ENCODE results near the gene SH3BP5.

The SH3BP5 gene

DNA sequence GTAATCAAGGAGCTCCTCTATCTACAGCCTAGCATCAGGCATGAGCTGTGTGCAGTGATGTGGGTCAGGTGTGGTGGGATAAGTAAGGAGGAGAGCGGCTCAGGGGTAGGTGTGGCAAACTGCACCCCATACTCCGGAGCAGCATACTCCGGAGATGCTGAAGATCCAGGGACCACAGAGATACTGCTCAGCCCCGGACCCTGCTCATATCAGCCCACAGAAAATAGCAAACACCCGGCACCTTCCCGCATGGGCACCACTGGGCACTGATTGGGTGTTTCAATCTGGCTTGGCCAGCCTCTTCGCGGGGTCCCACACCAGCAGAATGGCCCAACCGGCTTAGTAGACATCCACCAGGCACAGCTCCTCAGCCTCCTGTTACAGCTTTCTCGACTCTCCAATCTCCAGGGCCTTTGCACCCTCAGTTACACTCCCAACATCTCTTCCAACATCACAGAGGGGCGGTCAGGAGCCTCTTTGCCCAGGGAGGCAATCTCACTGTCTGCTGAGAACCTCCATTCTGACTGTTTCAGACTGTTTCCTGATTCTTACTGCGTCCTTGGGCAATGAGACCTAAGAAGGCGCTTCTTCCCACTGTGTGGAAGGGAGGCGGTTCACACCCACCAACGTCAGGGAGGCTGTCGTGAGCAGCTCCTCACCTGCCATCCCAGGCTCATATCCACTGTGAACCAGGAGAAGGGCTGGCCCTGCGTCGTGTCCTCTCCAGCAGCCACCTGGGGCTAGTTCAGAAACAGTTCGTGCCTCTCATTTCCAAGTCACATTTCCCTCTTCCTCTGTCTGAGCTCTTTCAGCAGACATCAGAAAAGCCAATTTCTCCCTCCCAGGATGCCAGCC is 66.5 kb downstream of the SH3BP5 start:
- Histone ChIP-seq H3K9me3 (ENCODE audit: insufficient read depth, low read length) (no peaks in the 10 kb centered on the region), H3K4me3 (ENCODE audit: low read length) (no peak overlapping the region), H4K20me1 (ENCODE audit: insufficient read depth, low read length) (peaks cover 16% of the 10 kb centered on the region; the same call in 1 of the 2 replicates), H3K27me3 (ENCODE audit: low read depth, low read length) (no peaks in the 10 kb centered on the region), H3K9ac (ENCODE audit: low read length) (no peak overlapping the region), H3K4me2 (ENCODE audit: low read length) (no peak overlapping the region), H3K4me1 (ENCODE audit: low read length) (peaks cover 32% of the 10 kb centered on the region), H3K36me3 (replicated peaks; ENCODE audit: low read depth, low read length) (peaks cover 54% of the 10 kb centered on the region), H3K79me2 (ENCODE audit: low read length) (peaks cover 77% of the 10 kb centered on the region), H3K27ac (ENCODE audit: low read length) (no peak overlapping the region), H2AFZ (ENCODE audit: low read depth, low read length) (no peak overlapping the region)
- TF ChIP-seq, protein P1, sequence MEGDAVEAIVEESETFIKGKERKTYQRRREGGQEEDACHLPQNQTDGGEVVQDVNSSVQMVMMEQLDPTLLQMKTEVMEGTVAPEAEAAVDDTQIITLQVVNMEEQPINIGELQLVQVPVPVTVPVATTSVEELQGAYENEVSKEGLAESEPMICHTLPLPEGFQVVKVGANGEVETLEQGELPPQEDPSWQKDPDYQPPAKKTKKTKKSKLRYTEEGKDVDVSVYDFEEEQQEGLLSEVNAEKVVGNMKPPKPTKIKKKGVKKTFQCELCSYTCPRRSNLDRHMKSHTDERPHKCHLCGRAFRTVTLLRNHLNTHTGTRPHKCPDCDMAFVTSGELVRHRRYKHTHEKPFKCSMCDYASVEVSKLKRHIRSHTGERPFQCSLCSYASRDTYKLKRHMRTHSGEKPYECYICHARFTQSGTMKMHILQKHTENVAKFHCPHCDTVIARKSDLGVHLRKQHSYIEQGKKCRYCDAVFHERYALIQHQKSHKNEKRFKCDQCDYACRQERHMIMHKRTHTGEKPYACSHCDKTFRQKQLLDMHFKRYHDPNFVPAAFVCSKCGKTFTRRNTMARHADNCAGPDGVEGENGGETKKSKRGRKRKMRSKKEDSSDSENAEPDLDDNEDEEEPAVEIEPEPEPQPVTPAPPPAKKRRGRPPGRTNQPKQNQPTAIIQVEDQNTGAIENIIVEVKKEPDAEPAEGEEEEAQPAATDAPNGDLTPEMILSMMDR (IDR thresholded peaks at IDR 0.05; ENCODE audit: low read depth, low read length): no peak
- TF ChIP-seq EZH2phosphoT487 (IDR thresholded peaks at IDR 0.05; ENCODE audit: low read depth): no peak

DNA sequence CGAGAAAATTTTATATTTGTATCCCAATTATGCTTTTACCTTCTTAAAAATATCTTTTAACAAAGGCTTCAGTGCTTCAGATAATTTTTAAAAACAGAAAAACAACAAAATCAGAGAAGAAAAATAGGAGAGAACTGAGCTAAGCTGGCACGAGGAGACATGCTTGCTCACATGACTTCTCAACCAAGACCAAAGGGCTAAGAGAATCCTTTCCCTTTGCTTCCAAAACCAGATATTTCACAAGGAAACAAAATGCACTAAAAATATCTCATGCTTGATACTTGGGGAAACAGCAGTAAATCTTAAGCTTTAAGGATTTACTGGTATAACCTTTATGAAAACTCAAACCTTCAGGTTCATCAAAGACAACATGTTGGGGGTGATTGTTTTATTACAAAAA is 67.9 kb downstream of the SH3BP5 start:
- Histone ChIP-seq H3K27me3 (ENCODE audit: low read depth, low read length) (no peaks in the 10 kb centered on the region), H2AFZ (ENCODE audit: low read depth, low read length) (no peak overlapping the region), H4K20me1 (ENCODE audit: insufficient read depth, low read length) (peaks cover 16% of the 10 kb centered on the region; the same call in 1 of the 2 replicates), H3K4me3 (ENCODE audit: low read length) (no peak overlapping the region), H3K27ac (ENCODE audit: low read length) (no peak overlapping the region), H3K4me1 (ENCODE audit: low read length) (peaks cover 19% of the 10 kb centered on the region), H3K79me2 (ENCODE audit: low read length) (peaks cover 65% of the 10 kb centered on the region), H3K4me2 (ENCODE audit: low read length) (no peak overlapping the region), H3K9me3 (ENCODE audit: insufficient read depth, low read length) (no peaks in the 10 kb centered on the region), H3K9ac (ENCODE audit: low read length) (no peak overlapping the region), H3K36me3 (replicated peaks; ENCODE audit: low read depth, low read length) (peaks cover 68% of the 10 kb centered on the region)
- no peak for TF ChIP-seq EZH2phosphoT487 (IDR thresholded peaks at IDR 0.05; ENCODE audit: low read depth)
- TF ChIP-seq, protein P1 (IDR thresholded peaks at IDR 0.05; ENCODE audit: low read depth, low read length): no peak

DNA sequence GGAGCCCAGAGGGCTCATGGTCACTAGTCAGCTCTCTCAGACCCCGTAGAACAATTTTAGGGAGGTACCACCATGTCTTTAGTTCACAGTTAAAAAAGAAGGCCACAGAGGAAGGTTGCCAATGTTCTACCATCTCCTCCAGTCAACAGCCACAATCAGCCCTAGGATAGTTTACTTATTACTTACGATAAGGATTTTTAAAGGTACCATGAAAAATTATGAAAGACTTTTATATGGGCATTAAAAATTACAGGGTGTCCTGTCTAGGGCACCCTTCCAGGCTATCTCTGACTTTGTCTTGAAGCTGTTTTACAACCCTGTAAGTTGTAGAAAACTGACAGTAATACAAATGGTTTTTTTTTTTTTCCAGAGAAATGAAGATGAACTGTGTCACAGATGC is 68.5 kb downstream of the SH3BP5 start:
- H3K27ac ChIP-seq (ENCODE audit: low read length): no peak overlapping the region
- H2AFZ ChIP-seq (ENCODE audit: low read depth, low read length): no peak overlapping the region
- peaks cover 68% of the 10 kb centered on the region for H3K36me3 ChIP-seq (replicated peaks; ENCODE audit: low read depth, low read length)
- no peak for TF ChIP-seq EZH2phosphoT487 (IDR thresholded peaks at IDR 0.05; ENCODE audit: low read depth)
- TF ChIP-seq, protein P1 (IDR thresholded peaks at IDR 0.05; ENCODE audit: low read depth, low read length): no peak
- no peak overlapping the region for H3K9ac ChIP-seq (ENCODE audit: low read length)
- no peak overlapping the region for H3K4me3 ChIP-seq (ENCODE audit: low read length)
- no peaks in the 10 kb centered on the region for H3K27me3 ChIP-seq (ENCODE audit: low read depth, low read length)
- H3K4me2 ChIP-seq (ENCODE audit: low read length): no peak overlapping the region
- H3K9me3 ChIP-seq (ENCODE audit: insufficient read depth, low read length): no peaks in the 10 kb centered on the region
- H3K4me1 ChIP-seq (ENCODE audit: low read length): peaks cover 14% of the 10 kb centered on the region
- H3K79me2 ChIP-seq (ENCODE audit: low read length): peaks cover 60% of the 10 kb centered on the region
- H4K20me1 ChIP-seq (ENCODE audit: insufficient read depth, low read length): peaks cover 19% of the 10 kb centered on the region; the same call in 1 of the 2 replicates

DNA sequence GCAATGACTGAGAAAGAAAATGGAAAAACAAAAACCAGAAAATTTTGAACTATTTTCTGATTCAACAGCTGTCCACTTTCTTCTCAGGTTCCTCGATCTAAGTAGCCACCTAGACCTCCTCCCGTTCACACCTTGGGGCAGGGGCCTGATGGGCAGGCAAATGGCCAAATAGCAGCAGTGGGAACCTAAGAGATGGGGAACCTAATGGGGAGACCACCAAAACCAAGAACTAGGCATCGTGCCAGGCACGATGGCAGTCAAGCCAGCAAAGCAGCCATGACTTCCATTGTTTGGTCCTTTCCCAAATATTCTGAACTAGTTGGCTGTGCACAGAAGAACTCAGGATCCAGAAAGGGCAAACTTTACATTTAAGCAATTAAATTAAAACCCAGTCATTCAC is 69.3 kb downstream of the SH3BP5 start:
- no peak overlapping the region for H3K4me2 ChIP-seq (ENCODE audit: low read length)
- H3K9me3 ChIP-seq (ENCODE audit: insufficient read depth, low read length): no peaks in the 10 kb centered on the region
- peaks cover 19% of the 10 kb centered on the region; the same call in 1 of the 2 replicates for H4K20me1 ChIP-seq (ENCODE audit: insufficient read depth, low read length)
- H3K9ac ChIP-seq (ENCODE audit: low read length): no peak overlapping the region
- H3K79me2 ChIP-seq (ENCODE audit: low read length): peaks cover 52% of the 10 kb centered on the region
- no peak overlapping the region for H3K4me3 ChIP-seq (ENCODE audit: low read length)
- TF ChIP-seq EZH2phosphoT487 (IDR thresholded peaks at IDR 0.05; ENCODE audit: low read depth): no peak
- TF ChIP-seq, protein P1 (IDR thresholded peaks at IDR 0.05; ENCODE audit: low read depth, low read length): no peak
- no peak overlapping the region for H3K27ac ChIP-seq (ENCODE audit: low read length)
- no peak overlapping the region for H2AFZ ChIP-seq (ENCODE audit: low read depth, low read length)
- H3K4me1 ChIP-seq (ENCODE audit: low read length): peaks cover 6% of the 10 kb centered on the region
- H3K36me3 ChIP-seq (replicated peaks; ENCODE audit: low read depth, low read length): peaks cover 69% of the 10 kb centered on the region
- H3K27me3 ChIP-seq (ENCODE audit: low read depth, low read length): no peaks in the 10 kb centered on the region
